ENCODE measurements around the gene KRTAP10-3.
"Not testable (repeated sequence)": the region's sequence is repeated elsewhere in the genome, so short reads cannot be mapped to it uniquely, and the experiment has no call there.

KRTAP10-3 gene

GRCh38 chr21:44569861-44570517, 11.4 kb upstream of the KRTAP10-3 start:
- Mint-ChIP-seq H3K4me3 (no peak overlapping the region), H3K36me3 (peaks cover 0 to 4% of the 10 kb centered on the region in 2 donors), H3K4me1 (peaks cover 6 to 18% of the 10 kb centered on the region in 2 donors), H3K9me3 (peaks cover 3 to 7% of the 10 kb centered on the region in 2 donors), H3K27ac (no peak overlapping the region), H3K27me3 (peaks cover 32 to 58% of the 10 kb centered on the region in 2 donors)
- ATAC-seq (replicated peaks) = no peak
- no peak for DNase-seq

GRCh38 chr21:44568667-44569556, 10.3 kb upstream of the KRTAP10-3 start:
- no peak for ATAC-seq (replicated peaks)
- Mint-ChIP-seq H3K27ac (peak overlapping the region; percentile 28), H3K36me3 (peaks cover 0 to 4% of the 10 kb centered on the region in 2 donors), H3K4me3 (no peak overlapping the region), H3K27me3 (peaks cover 22 to 47% of the 10 kb centered on the region in 2 donors), H3K9me3 (peaks cover 3 to 7% of the 10 kb centered on the region in 2 donors), H3K4me1 (peaks cover 8 to 22% of the 10 kb centered on the region in 2 donors)
- no peak for DNase-seq

- Mint-ChIP-seq H3K36me3 (peaks cover 0 to 4% of the 10 kb centered on the region in 2 donors), H3K27me3 (peaks cover 22 to 41% of the 10 kb centered on the region in 2 donors)
- DNase-seq = no peak
Observed at GRCh38 chr21:44568261-44568660, 9.7 kb upstream of the KRTAP10-3 start.

GRCh38 chr21:44567481-44568171, 9.0 kb upstream of the KRTAP10-3 start:
- Mint-ChIP-seq H3K4me3 (no peak overlapping the region), H3K9me3 (peaks cover 5 to 7% of the 10 kb centered on the region in 2 donors), H3K27me3 (peaks cover 16 to 34% of the 10 kb centered on the region in 2 donors), H3K36me3 (peaks cover 0 to 4% of the 10 kb centered on the region in 2 donors), H3K27ac (peak overlapping the region; percentile 16), H3K4me1 (peaks cover 8 to 22% of the 10 kb centered on the region in 2 donors)
- DNase-seq (no peak), ATAC-seq (replicated peaks) (no peak)

More at GRCh38 chr21:44568261-44568660, 9.7 kb upstream of the KRTAP10-3 start:
- no peak overlapping the region for H3K4me3 Mint-ChIP-seq
- H3K4me1 Mint-ChIP-seq = peaks cover 8 to 22% of the 10 kb centered on the region in 2 donors
- no peak for ATAC-seq (replicated peaks)
- peaks cover 4 to 7% of the 10 kb centered on the region in 2 donors for H3K9me3 Mint-ChIP-seq
- H3K27ac Mint-ChIP-seq = peak overlapping the region; percentile 28

GRCh38 chr21:44566403-44566802, 7.8 kb upstream of the KRTAP10-3 start:
- DNase-seq (no peak), ATAC-seq (replicated peaks) (peak; percentile 74 to 76)
- Mint-ChIP-seq H3K27ac (no peak overlapping the region), H3K4me3 (no peak overlapping the region), H3K36me3 (peaks cover 2 to 5% of the 10 kb centered on the region in 2 donors), H3K9me3 (peaks cover 2 to 10% of the 10 kb centered on the region in 2 donors), H3K27me3 (peaks cover 6 to 22% of the 10 kb centered on the region in 2 donors), H3K4me1 (peaks cover 8 to 22% of the 10 kb centered on the region in 2 donors)

- DNase-seq = no peak
- Mint-ChIP-seq H3K9me3 (peaks cover 0 to 12% of the 10 kb centered on the region in 2 donors), H3K27ac (peak overlapping the region; percentile 82), H3K36me3 (peaks cover 3 to 5% of the 10 kb centered on the region in 2 donors), H3K4me3 (peak overlapping the region; percentile 5 to 36), H3K27me3 (peaks cover 6 to 13% of the 10 kb centered on the region in 2 donors), H3K4me1 (peaks cover 8 to 22% of the 10 kb centered on the region in 2 donors)
- ATAC-seq (replicated peaks) = peak; percentile 76 to 87
Observed at GRCh38 chr21:44564886-44565598, 6.4 kb upstream of the KRTAP10-3 start.

- Mint-ChIP-seq H3K27me3 (peaks cover under 1 to 14% of the 10 kb centered on the region in 2 donors), H3K9me3 (peaks cover 0 to 14% of the 10 kb centered on the region in 2 donors), H3K36me3 (peaks cover 3 to 5% of the 10 kb centered on the region in 2 donors), H3K4me1 (peaks cover 8 to 22% of the 10 kb centered on the region in 2 donors), H3K27ac (no peak overlapping the region), H3K4me3 (no peak overlapping the region)
- ATAC-seq (replicated peaks) (no peak), DNase-seq (no peak)
Observed at GRCh38 chr21:44564099-44564498, 5.5 kb upstream of the KRTAP10-3 start.

GRCh38 chr21:44558329-44558675, 293 bp downstream of the KRTAP10-3 start:
- not testable (repeated sequence) for DNase-seq; H3K4me1 Mint-ChIP-seq; H3K27ac Mint-ChIP-seq; H3K4me3 Mint-ChIP-seq; ATAC-seq (replicated peaks); H3K36me3 Mint-ChIP-seq
- Mint-ChIP-seq H3K27me3 (peaks cover 12 to 39% of the 10 kb centered on the region in 2 donors), H3K9me3 (peaks cover 0 to 17% of the 10 kb centered on the region in 2 donors)

- peaks cover 3 to 4% of the 10 kb centered on the region in 2 donors for H3K4me1 Mint-ChIP-seq
- peaks cover 3 to 5% of the 10 kb centered on the region in 2 donors for H3K36me3 Mint-ChIP-seq
- peaks cover 0 to 15% of the 10 kb centered on the region in 2 donors for H3K9me3 Mint-ChIP-seq
- peak in 1 of 2 donors; percentile 6 for ATAC-seq (replicated peaks)
- H3K27ac Mint-ChIP-seq = no peak overlapping the region
- H3K27me3 Mint-ChIP-seq = peaks cover 17 to 45% of the 10 kb centered on the region in 2 donors
- H3K4me3 Mint-ChIP-seq = no peak overlapping the region
- no peak for DNase-seq
Observed at GRCh38 chr21:44557491-44558328, 885 bp downstream of the KRTAP10-3 start.

- Mint-ChIP-seq H3K4me1 (peaks cover 3 to 4% of the 10 kb centered on the region in 2 donors), H3K27ac (no peak overlapping the region), H3K36me3 (peaks cover 2 to 3% of the 10 kb centered on the region in 2 donors), H3K27me3 (peaks cover 22 to 51% of the 10 kb centered on the region in 2 donors), H3K4me3 (peak overlapping the region in 1 of 2 donors; percentile 26), H3K9me3 (peaks cover 0 to 10% of the 10 kb centered on the region in 2 donors)
- DNase-seq (peak; percentile 42), ATAC-seq (replicated peaks) (peak; percentile 81 to 96)
Observed at GRCh38 chr21:44556879-44557278, 1.7 kb downstream of the KRTAP10-3 start.

- Mint-ChIP-seq H3K4me1 (peaks cover 4 to 6% of the 10 kb centered on the region in 2 donors), H3K27ac (no peak overlapping the region), H3K4me3 (no peak overlapping the region), H3K9me3 (peaks cover 0 to 5% of the 10 kb centered on the region in 2 donors), H3K27me3 (peaks cover 38 to 66% of the 10 kb centered on the region in 2 donors), H3K36me3 (no peaks in the 10 kb centered on the region)
- no peak for DNase-seq
- ATAC-seq (replicated peaks) = no peak
Observed at GRCh38 chr21:44555200-44555875, 3.3 kb downstream of the KRTAP10-3 start.

GRCh38 chr21:44552681-44553080, 5.9 kb downstream of the KRTAP10-3 start:
- DNase-seq (no peak), ATAC-seq (replicated peaks) (no peak)
- Mint-ChIP-seq H3K4me1 (peaks cover 4 to 10% of the 10 kb centered on the region in 2 donors), H3K27ac (no peak overlapping the region), H3K4me3 (no peak overlapping the region), H3K36me3 (peaks cover under 1 to 2% of the 10 kb centered on the region in 2 donors), H3K27me3 (peaks cover 58 to 75% of the 10 kb centered on the region in 2 donors), H3K9me3 (peaks cover 2 to 6% of the 10 kb centered on the region in 2 donors)

Data from stimulated activated naive B cell treated with anti-CD40 and anti-IgM and Interleukin-4, amounts not matched to agents 10 μg/mL and 1 μg/mL and 100 μg/mL, for 72 hours (primary cell).